ENCODE results near the gene NLRX1.
"Not testable (repeated sequence)": the region's sequence is repeated elsewhere in the genome, so short reads cannot be mapped to it uniquely, and the experiment has no call there.

Gene NLRX1

GRCh38 chr11:119168471-119169281 is at the start of gene NLRX1:
TSS of gene NLRX1 (plus strand) at chr11:119168725. CDS start at chr11:119171404, 2,679 bp downstream.
- peak; percentile 69 for DNase-seq (ENCODE audit: low read depth)

GRCh38 chr11:119118946-119119345 is 49.6 kb upstream of the NLRX1 start:
- no peak for DNase-seq (ENCODE audit: low read depth)

- DNase-seq (ENCODE audit: low read depth) = no peak
These were observed 47.9 kb upstream of the NLRX1 start for GRCh38 chr11:119120639-119121007.

- peak; percentile 100 for DNase-seq (ENCODE audit: low read depth)
These were observed 47.3 kb upstream of the NLRX1 start, which contains the start of gene HINFP for GRCh38 chr11:119121008-119121810. TSS of gene HINFP (plus strand) at chr11:119121580. CDS start at chr11:119126945, 5,365 bp downstream.

GRCh38 chr11:119121811-119122124 is 46.8 kb upstream of the NLRX1 start:
- DNase-seq (ENCODE audit: low read depth) = no peak

GRCh38 chr11:119125821-119126220 is 42.7 kb upstream of the NLRX1 start:
- no peak for DNase-seq (ENCODE audit: low read depth)

GRCh38 chr11:119126675-119127268 is 41.8 kb upstream of the NLRX1 start:
- no peak for DNase-seq (ENCODE audit: low read depth)

- no peak for DNase-seq (ENCODE audit: low read depth)
These were observed 37.9 kb upstream of the NLRX1 start for GRCh38 chr11:119130662-119131061.

- no peak for DNase-seq (ENCODE audit: low read depth)
These were observed 34.0 kb upstream of the NLRX1 start for GRCh38 chr11:119134389-119134978.

GRCh38 chr11:119139276-119139675 is 29.2 kb upstream of the NLRX1 start:
- not testable (repeated sequence) for DNase-seq (ENCODE audit: low read depth)

GRCh38 chr11:119144825-119145486 is 23.6 kb upstream of the NLRX1 start:
- no peak for DNase-seq (ENCODE audit: low read depth)

- DNase-seq (ENCODE audit: low read depth) = no peak
These were observed 23.0 kb upstream of the NLRX1 start for GRCh38 chr11:119145551-119145950.

GRCh38 chr11:119147604-119148333 is 20.8 kb upstream of the NLRX1 start:
- DNase-seq (ENCODE audit: low read depth) = no peak

GRCh38 chr11:119148720-119149017 is 19.9 kb upstream of the NLRX1 start:
- no peak for DNase-seq (ENCODE audit: low read depth)

- DNase-seq (ENCODE audit: low read depth) = peak; percentile 4
These were observed 19.3 kb upstream of the NLRX1 start, which contains the start of gene ABCG4 for GRCh38 chr11:119149018-119149785. TSS of gene ABCG4 (plus strand) at chr11:119149052. CDS start at chr11:119149966, 914 bp downstream.

GRCh38 chr11:119149786-119150275 is 18.7 kb upstream of the NLRX1 start:
- DNase-seq (ENCODE audit: low read depth) = no peak

GRCh38 chr11:119152043-119152442 is 16.5 kb upstream of the NLRX1 start:
- DNase-seq (ENCODE audit: low read depth) = no peak

- DNase-seq (ENCODE audit: low read depth) = no peak
These were observed 15.9 kb upstream of the NLRX1 start for GRCh38 chr11:119152604-119153003.

- no peak for DNase-seq (ENCODE audit: low read depth)
These were observed 15.3 kb upstream of the NLRX1 start for GRCh38 chr11:119153049-119153818.

- no peak for DNase-seq (ENCODE audit: low read depth)
These were observed 14.3 kb upstream of the NLRX1 start for GRCh38 chr11:119154178-119154577.
